GM12875 (cell line): ENCODE data around the gene DRG1.
"Not testable (repeated sequence)": the region's sequence is repeated elsewhere in the genome, so short reads cannot be mapped to it uniquely, and the experiment has no call there.

ENCODE experiments used
- H3K4me3 ChIP-seq: one replicate; pipeline ENCODE4 v1.5.1; 2011; ENCODE audit warnings: low read depth, low read length, control low read depth
- TF ChIP-seq, protein P1 (sequence below): IDR thresholded peaks from 2 replicates; pipeline ENCODE4 v1.5.1; 2011; ENCODE audit warnings: low read depth, mild to moderate bottlenecking, control low read depth, inconsistent platforms, low read length, moderate library complexity, borderline replicate concordance; ENCODE audit not compliant: insufficient read depth

Gene DRG1

DNA sequence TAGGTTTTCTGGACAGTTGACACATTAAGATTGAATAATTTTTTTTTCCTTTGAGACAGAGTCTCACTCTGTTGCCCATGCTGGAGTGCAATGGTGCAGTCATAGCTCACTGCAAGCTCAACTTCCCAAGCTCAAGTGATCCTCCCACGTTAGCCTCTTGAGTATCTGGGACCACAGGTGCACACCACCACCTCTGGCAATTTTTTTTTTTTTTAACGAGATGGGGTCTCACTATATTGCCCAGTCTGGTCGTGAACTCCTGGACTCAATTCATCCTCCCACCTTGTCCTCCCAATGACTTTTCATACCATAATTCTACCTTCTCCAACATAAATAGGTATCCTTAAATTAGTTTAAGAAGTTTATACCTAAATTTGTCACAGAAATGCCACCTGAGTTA, 81.7 kb downstream of the DRG1 start:
- TF ChIP-seq, protein P1, sequence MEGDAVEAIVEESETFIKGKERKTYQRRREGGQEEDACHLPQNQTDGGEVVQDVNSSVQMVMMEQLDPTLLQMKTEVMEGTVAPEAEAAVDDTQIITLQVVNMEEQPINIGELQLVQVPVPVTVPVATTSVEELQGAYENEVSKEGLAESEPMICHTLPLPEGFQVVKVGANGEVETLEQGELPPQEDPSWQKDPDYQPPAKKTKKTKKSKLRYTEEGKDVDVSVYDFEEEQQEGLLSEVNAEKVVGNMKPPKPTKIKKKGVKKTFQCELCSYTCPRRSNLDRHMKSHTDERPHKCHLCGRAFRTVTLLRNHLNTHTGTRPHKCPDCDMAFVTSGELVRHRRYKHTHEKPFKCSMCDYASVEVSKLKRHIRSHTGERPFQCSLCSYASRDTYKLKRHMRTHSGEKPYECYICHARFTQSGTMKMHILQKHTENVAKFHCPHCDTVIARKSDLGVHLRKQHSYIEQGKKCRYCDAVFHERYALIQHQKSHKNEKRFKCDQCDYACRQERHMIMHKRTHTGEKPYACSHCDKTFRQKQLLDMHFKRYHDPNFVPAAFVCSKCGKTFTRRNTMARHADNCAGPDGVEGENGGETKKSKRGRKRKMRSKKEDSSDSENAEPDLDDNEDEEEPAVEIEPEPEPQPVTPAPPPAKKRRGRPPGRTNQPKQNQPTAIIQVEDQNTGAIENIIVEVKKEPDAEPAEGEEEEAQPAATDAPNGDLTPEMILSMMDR: no peak
- H3K4me3 ChIP-seq: no peak overlapping the region

DNA sequence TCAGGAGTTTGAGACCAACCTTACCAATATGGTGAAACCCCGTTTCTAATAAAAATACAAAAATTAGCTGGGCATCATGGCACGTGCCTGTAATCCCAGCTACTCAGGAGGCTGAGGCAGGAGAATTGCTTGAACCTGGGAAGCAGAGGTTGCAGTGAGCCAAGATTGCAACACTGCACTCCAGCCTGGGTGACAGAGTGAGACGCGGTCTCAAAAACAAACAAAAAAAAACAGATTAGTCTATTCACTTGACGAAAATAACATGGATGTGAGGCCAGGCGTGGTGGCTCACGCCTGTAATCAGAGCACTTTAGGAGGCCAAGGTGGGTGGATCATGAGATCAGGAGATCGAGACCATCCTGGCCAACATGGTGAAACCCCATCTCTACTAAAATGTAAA, 83.1 kb downstream of the DRG1 start:
- not testable (repeated sequence) for H3K4me3 ChIP-seq
